Uterus (tissue), 2 donors: ENCODE measurements around the gene FZR1.
"Not testable (repeated sequence)": the region's sequence is repeated elsewhere in the genome, so short reads cannot be mapped to it uniquely, and the experiment has no call there.

Experiments used
- POLR2A ChIP-seq, 2 donors: fragments of 450-650 bp; IDR thresholded peaks; one replicate each; pipeline ENCODE4 v1.6.1; 2016; ENCODE audit warnings: antibody characterized with exemption in 2 of 2, mild to moderate bottlenecking in 1 of 2, moderate library complexity in 1 of 2
- TF ChIP-seq, protein P1 (sequence below), 4 experiments: fragments of 200-600 bp in 2 of 4; fragments of 450-650 bp in 2 of 4; sonication (generic) in 2 of 4; IDR thresholded peaks; one replicate each; pipeline ENCODE4 v1.5.1; 2016 to 2019; ENCODE audit warnings: antibody characterized with exemption in 4 of 4, mild to moderate bottlenecking in 2 of 4, moderate library complexity in 1 of 4

- TF ChIP-seq, protein P1, sequence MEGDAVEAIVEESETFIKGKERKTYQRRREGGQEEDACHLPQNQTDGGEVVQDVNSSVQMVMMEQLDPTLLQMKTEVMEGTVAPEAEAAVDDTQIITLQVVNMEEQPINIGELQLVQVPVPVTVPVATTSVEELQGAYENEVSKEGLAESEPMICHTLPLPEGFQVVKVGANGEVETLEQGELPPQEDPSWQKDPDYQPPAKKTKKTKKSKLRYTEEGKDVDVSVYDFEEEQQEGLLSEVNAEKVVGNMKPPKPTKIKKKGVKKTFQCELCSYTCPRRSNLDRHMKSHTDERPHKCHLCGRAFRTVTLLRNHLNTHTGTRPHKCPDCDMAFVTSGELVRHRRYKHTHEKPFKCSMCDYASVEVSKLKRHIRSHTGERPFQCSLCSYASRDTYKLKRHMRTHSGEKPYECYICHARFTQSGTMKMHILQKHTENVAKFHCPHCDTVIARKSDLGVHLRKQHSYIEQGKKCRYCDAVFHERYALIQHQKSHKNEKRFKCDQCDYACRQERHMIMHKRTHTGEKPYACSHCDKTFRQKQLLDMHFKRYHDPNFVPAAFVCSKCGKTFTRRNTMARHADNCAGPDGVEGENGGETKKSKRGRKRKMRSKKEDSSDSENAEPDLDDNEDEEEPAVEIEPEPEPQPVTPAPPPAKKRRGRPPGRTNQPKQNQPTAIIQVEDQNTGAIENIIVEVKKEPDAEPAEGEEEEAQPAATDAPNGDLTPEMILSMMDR (IDR thresholded peaks at IDR 0.05), result not testable (repeated sequence)
- TF ChIP-seq POLR2A (IDR thresholded peaks at IDR 0.05), result not testable (repeated sequence)
Measured at GRCh38 chr19:3508121-3508661, 2.1 kb downstream of the FZR1 start.
